NCI-H2029 (cell line): ENCODE measurements around the gene MRGPRD.

Experiments used
- DNase-seq: peaks from one replicate; lab custom pipeline; 2025; lab: John Stamatoyannopoulos, UW

MRGPRD gene

GRCh38 chr11:68946416-68947090, 34.2 kb downstream of the MRGPRD start:
- DNase-seq, result no peak

GRCh38 chr11:68942751-68943271, 38.0 kb downstream of the MRGPRD start:
- DNase-seq, result no peak

GRCh38 chr11:68942095-68942620, 38.6 kb downstream of the MRGPRD start:
- DNase-seq, result no peak

- DNase-seq, result no peak
Observed at GRCh38 chr11:68941324-68942094, 39.3 kb downstream of the MRGPRD start.

GRCh38 chr11:68940651-68941323, 40.0 kb downstream of the MRGPRD start:
- no peak for DNase-seq

- no peak for DNase-seq
Observed at GRCh38 chr11:68939583-68940555, 40.9 kb downstream of the MRGPRD start.

GRCh38 chr11:68938816-68939582, 41.8 kb downstream of the MRGPRD start:
- DNase-seq, result no peak

- DNase-seq, result no peak
Observed at GRCh38 chr11:68938088-68938487, 42.7 kb downstream of the MRGPRD start.

GRCh38 chr11:68936676-68937620, 43.8 kb downstream of the MRGPRD start:
- no peak for DNase-seq

GRCh38 chr11:68936358-68936636, 44.5 kb downstream of the MRGPRD start:
- DNase-seq, result no peak

GRCh38 chr11:68935516-68936357, 45.0 kb downstream of the MRGPRD start:
- DNase-seq, result no peak

GRCh38 chr11:68935066-68935465, 45.7 kb downstream of the MRGPRD start:
- no peak for DNase-seq

GRCh38 chr11:68934666-68935065, 46.1 kb downstream of the MRGPRD start:
- no peak for DNase-seq

- no peak for DNase-seq
Observed at GRCh38 chr11:68934321-68934645, 46.5 kb downstream of the MRGPRD start.

GRCh38 chr11:68933605-68934320, 47.0 kb downstream of the MRGPRD start:
- no peak for DNase-seq

- DNase-seq, result no peak
Observed at GRCh38 chr11:68932933-68933577, 47.7 kb downstream of the MRGPRD start.

GRCh38 chr11:68932358-68932757, 48.4 kb downstream of the MRGPRD start:
- DNase-seq, result no peak

- no peak for DNase-seq
Observed at GRCh38 chr11:68931911-68932310, 48.9 kb downstream of the MRGPRD start.
